ENCODE results near the gene OSBPL2. TPM values are rescaled to one million over a fixed set of nuclear protein-coding genes. Genes with fewer than 3 reads are reported as not detected.

Gene OSBPL2
- polyA plus RNA-seq, 10 donors: 23.0 to 35.6 (median 27.3) TPM

- DNase-seq: no peak
Observed at GRCh38 chr20:62297449-62298227, 59.3 kb downstream of the OSBPL2 start.

GRCh38 chr20:62298577-62299249, 60.4 kb downstream of the OSBPL2 start:
- DNase-seq: no peak

- DNase-seq: no peak
Observed at GRCh38 chr20:62299666-62300236, 61.4 kb downstream of the OSBPL2 start.

- no peak for DNase-seq
Observed at GRCh38 chr20:62300319-62300718, 62.0 kb downstream of the OSBPL2 start.

- DNase-seq: no peak
Observed at GRCh38 chr20:62301111-62301668, 62.9 kb downstream of the OSBPL2 start.

GRCh38 chr20:62301773-62302340, 63.5 kb downstream of the OSBPL2 start:
- peak; percentile 89 to 95 (median 91) for DNase-seq

GRCh38 chr20:62302341-62303061, 64.2 kb downstream of the OSBPL2 start, which contains the start of gene ADRM1:
TSS of gene ADRM1 (plus strand) at chr20:62302997. CDS start at chr20:62303569, 572 bp downstream.
- DNase-seq: peak; percentile 98 to 99 (median 99)

- no peak for DNase-seq
Observed at GRCh38 chr20:62303062-62303339, 64.7 kb downstream of the OSBPL2 start.

GRCh38 chr20:62303340-62304226, 65.3 kb downstream of the OSBPL2 start:
- peak in 2 of 3 donors; percentile 22 to 30 for DNase-seq

- DNase-seq: no peak
Observed at GRCh38 chr20:62304331-62305148, 66.2 kb downstream of the OSBPL2 start.

GRCh38 chr20:62305149-62305764, 66.9 kb downstream of the OSBPL2 start:
- no peak for DNase-seq

- DNase-seq: no peak
Observed at GRCh38 chr20:62305765-62306413, 67.6 kb downstream of the OSBPL2 start.

GRCh38 chr20:62306414-62307187, 68.3 kb downstream of the OSBPL2 start:
- no peak for DNase-seq

GRCh38 chr20:62307226-62308101, 69.1 kb downstream of the OSBPL2 start:
- DNase-seq: no peak

- DNase-seq: no peak
Observed at GRCh38 chr20:62308102-62308822, 69.9 kb downstream of the OSBPL2 start.
